HL-60/S4 treated with phorbol 12-myristate 13-acetate at 8.2 ng/mL for 4 days and 3 days (cell line): ENCODE results near the gene PLXDC2.

Source experiments
- in situ Hi-C: fragments of 300-500 bp; cut with MboI; formaldehyde crosslinking; loops from 2 replicates; pipeline ENCODE4 v1.15.0; 2022; ENCODE audit warnings: low sequenced_read_pairs

The PLXDC2 gene

GRCh38 chr10:20237586-20237985, 421.4 kb downstream of the PLXDC2 start:
- in situ Hi-C loops = no loop called here

- in situ Hi-C loops = no loop called here
These were observed 424.4 kb downstream of the PLXDC2 start for GRCh38 chr10:20240643-20241042.

- in situ Hi-C loops = no loop called here
These were observed 431.2 kb downstream of the PLXDC2 start for GRCh38 chr10:20247454-20247853.

- in situ Hi-C loops = no loop called here
These were observed 431.9 kb downstream of the PLXDC2 start for GRCh38 chr10:20247891-20248708.

- in situ Hi-C loops = no loop called here
These were observed 437.8 kb downstream of the PLXDC2 start for GRCh38 chr10:20254078-20254477.

GRCh38 chr10:20254497-20254896, 438.3 kb downstream of the PLXDC2 start:
- in situ Hi-C loops = no loop called here

GRCh38 chr10:20256969-20257368, 440.7 kb downstream of the PLXDC2 start:
- in situ Hi-C loops = no loop called here

- in situ Hi-C loops = no loop called here
These were observed 441.2 kb downstream of the PLXDC2 start for GRCh38 chr10:20257422-20257821.

GRCh38 chr10:20265146-20265545, 448.9 kb downstream of the PLXDC2 start:
- in situ Hi-C loops = no loop called here

GRCh38 chr10:20267734-20268133, 451.5 kb downstream of the PLXDC2 start:
- in situ Hi-C loops = no loop called here

- in situ Hi-C loops = no loop called here
These were observed 455.3 kb downstream of the PLXDC2 start for GRCh38 chr10:20271490-20271889.

- in situ Hi-C loops = no loop called here
These were observed 456.4 kb downstream of the PLXDC2 start for GRCh38 chr10:20272608-20273007.

- in situ Hi-C loops = no loop called here
These were observed 458.3 kb downstream of the PLXDC2 start for GRCh38 chr10:20274571-20274970.

- in situ Hi-C loops = no loop called here
These were observed 460.1 kb downstream of the PLXDC2 start for GRCh38 chr10:20276127-20276979.

GRCh38 chr10:20277820-20278219, 461.6 kb downstream of the PLXDC2 start:
- in situ Hi-C loops = no loop called here

- in situ Hi-C loops = no loop called here
These were observed 465.3 kb downstream of the PLXDC2 start for GRCh38 chr10:20281579-20281978.

- in situ Hi-C loops = no loop called here
These were observed 471.4 kb downstream of the PLXDC2 start for GRCh38 chr10:20287586-20287985.

- in situ Hi-C loops = no loop called here
These were observed 471.8 kb downstream of the PLXDC2 start for GRCh38 chr10:20288060-20288459.

- in situ Hi-C loops = no loop called here
These were observed 473.0 kb downstream of the PLXDC2 start for GRCh38 chr10:20289070-20289828.

- in situ Hi-C loops = no loop called here
These were observed 482.2 kb downstream of the PLXDC2 start for GRCh38 chr10:20298417-20298816.

GRCh38 chr10:20299034-20299736, 483.0 kb downstream of the PLXDC2 start:
- in situ Hi-C loops = no loop called here
